Measurements from ENCODE around the gene PRRC2B.
"Not testable (repeated sequence)": the region's sequence is repeated elsewhere in the genome, so short reads cannot be mapped to it uniquely, and the experiment has no call there.

- not testable (repeated sequence) for TF ChIP-seq EP300 (IDR thresholded peaks at IDR 0.05; ENCODE audit: borderline replicate concordance in 1 of 2, low read depth in 2 of 2, low read length in 2 of 2); CTCF (IDR thresholded peaks at IDR 0.05; ENCODE audit: control extremely low read depth in 1 of 3, insufficient read depth in 1 of 3, low read depth in 1 of 3, low read length in 3 of 3); CEBPB (IDR thresholded peaks at IDR 0.05; ENCODE audit: low read depth, low read length); MAX (IDR thresholded peaks at IDR 0.05); POLR2AphosphoS5 (IDR thresholded peaks at IDR 0.05; ENCODE audit: low read depth, low read length); POLR2A (IDR thresholded peaks at IDR 0.05; ENCODE audit: control extremely low read depth in 1 of 2, low read depth in 2 of 2, low read length in 2 of 2); CTBP2 (IDR thresholded peaks at IDR 0.05; ENCODE audit: borderline replicate concordance, insufficient read depth, insufficient read length, low read length); EZH2 (IDR thresholded peaks at IDR 0.05; ENCODE audit: low read depth, low read length, severe bottlenecking)
Observed at GRCh38 chr9:131455655-131456054, 61.8 kb downstream of the PRRC2B start.

Measured in H1 (cell line).